ENCODE measurements around the gene GPX5.

GRCh38 chr6:28534875-28535274, 9.2 kb downstream of the GPX5 start:
- TF ChIP-seq, protein P1, sequence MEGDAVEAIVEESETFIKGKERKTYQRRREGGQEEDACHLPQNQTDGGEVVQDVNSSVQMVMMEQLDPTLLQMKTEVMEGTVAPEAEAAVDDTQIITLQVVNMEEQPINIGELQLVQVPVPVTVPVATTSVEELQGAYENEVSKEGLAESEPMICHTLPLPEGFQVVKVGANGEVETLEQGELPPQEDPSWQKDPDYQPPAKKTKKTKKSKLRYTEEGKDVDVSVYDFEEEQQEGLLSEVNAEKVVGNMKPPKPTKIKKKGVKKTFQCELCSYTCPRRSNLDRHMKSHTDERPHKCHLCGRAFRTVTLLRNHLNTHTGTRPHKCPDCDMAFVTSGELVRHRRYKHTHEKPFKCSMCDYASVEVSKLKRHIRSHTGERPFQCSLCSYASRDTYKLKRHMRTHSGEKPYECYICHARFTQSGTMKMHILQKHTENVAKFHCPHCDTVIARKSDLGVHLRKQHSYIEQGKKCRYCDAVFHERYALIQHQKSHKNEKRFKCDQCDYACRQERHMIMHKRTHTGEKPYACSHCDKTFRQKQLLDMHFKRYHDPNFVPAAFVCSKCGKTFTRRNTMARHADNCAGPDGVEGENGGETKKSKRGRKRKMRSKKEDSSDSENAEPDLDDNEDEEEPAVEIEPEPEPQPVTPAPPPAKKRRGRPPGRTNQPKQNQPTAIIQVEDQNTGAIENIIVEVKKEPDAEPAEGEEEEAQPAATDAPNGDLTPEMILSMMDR (conservative IDR thresholded peaks at IDR 0.05; ENCODE audit: low read depth, low read length), result no peak
- TF ChIP-seq EZH2 (IDR thresholded peaks at IDR 0.05; ENCODE audit: borderline replicate concordance, low read depth, low read length, poor library complexity, severe bottlenecking), result no peak
